Non-pigmented ciliary epithelial cell (primary cell): ENCODE results near the gene TNK1.

Experiments used
- DNase-seq: peaks from one replicate; pipeline ENCODE4 v3.0.0-alpha.2; 2010; ENCODE audit warnings: low read depth

Gene TNK1

DNA sequence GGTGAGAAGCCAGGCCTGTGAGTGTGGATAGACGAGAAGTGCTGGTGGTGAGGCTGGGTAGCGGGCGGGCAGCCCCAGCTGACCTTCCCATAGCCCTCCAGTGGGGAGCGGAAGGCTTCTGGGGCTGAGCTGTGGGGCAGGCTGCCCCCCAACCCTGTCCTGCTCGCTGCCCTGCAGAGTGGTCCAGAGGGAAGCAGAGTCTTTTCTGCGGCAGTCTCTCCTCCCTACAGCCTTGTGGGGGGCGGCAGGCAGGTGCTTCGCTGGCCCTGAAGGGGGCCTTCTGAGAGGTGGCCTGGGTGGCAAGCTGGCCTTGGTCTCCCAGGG, 30.5 kb downstream of the TNK1 start:
- no peak for DNase-seq

DNA sequence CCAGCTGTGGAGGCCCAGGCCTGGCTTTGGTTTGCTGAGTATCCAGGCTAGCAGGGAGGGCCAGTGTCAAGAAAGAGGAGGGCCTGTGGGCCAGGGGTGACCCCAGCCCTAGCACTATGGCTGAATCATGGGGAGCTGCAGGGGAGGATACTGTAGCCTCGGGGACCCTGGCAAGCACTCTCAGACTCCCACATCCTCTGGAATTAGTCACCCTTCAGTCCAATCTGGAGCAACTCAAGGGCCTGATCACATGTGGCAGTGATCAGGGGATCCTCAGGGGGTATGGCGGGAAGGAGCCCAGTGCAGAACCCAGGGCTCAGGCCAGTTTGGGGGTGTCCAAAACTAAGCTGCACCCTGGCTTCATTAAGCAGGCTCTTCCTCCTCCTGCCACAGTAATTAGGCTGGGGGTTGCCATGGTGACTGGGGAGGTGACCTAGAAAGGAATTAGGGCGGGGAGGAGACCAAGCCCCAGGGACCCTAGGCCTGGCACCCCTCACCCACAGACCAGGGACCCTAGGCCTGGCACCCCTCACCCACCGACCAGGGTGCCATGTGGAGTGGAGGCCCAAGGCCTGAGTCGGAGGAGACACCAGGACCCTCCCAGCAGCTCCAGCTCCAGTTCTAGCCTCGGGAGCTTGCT, 32.6 kb downstream of the TNK1 start:
- DNase-seq, result no peak

DNA sequence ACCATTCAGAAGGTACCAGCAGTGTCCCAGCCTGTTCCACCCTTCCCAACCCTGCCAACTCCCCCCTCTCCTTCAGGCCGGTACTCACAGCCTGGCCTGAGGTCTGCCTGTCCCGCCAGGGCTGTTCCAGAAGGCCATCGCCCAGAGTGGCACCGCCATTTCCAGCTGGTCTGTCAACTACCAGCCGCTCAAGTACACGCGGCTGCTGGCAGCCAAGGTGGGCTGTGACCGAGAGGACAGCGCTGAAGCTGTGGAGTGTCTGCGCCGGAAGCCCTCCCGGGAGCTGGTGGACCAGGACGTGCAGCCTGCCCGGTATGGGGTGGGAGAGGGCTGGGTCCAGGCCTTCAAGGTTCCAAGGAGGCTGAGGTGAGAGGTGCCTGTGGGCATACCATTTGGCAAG, 33.9 kb downstream of the TNK1 start:
- no peak for DNase-seq

DNA sequence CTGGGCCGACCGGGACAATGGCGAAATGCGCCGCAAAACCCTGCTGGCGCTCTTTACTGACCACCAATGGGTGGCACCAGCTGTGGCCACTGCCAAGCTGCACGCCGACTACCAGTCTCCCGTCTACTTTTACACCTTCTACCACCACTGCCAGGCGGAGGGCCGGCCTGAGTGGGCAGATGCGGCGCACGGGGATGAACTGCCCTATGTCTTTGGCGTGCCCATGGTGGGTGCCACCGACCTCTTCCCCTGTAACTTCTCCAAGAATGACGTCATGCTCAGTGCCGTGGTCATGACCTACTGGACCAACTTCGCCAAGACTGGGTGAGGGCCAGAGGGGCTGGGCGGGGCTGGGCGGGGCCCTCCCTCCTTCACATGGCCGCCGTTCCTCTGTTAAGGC, 34.9 kb downstream of the TNK1 start:
- DNase-seq, result no peak

GRCh38 chr17:7416323-7416722, 35.4 kb downstream of the TNK1 start:
- DNase-seq, result no peak

GRCh38 chr17:7417056-7417655, 36.3 kb downstream of the TNK1 start:
- DNase-seq, result no peak

DNA sequence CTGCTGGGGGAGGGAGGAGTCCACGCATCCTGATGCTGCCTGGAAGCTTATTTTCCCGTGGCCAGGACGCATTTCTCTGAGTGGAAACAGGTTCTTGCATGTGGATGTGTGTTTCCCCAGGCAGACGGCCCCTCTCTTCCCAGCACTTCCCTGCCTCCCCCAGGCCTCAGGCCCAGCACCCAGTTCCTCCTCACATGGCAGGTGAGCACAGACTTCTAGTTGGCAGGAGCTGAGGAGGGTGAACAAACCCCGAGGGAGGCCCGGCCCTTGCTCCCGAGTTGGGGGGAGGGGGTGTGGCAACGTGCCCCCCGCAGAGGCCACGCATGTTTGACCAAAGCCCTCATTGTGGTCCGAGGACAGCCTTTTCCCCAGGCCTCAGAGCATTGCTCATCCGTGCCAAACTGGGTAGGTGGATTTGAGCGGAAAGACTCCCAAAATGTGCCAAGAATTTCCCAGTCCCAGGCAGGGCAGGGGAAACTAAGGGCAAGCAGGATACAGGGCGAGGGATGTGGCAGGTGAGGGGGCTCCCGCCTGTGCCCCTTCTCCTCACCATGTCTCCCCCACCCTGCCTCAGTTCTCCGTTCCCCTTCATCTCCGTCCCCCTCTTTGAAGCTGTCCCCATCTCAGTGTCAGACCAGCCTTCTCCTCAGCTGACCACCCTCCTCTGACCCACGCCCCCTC, 37.7 kb downstream of the TNK1 start:
- no peak for DNase-seq

- no peak for DNase-seq
Measured at GRCh38 chr17:7419819-7420610, 39.1 kb downstream of the TNK1 start, which contains the start of gene SPEM1. Gene SPEM1 (plus strand): TSS chr17:7420324. CDS start chr17:7420385, 61 bp downstream.

- DNase-seq, result no peak
Measured at GRCh38 chr17:7421186-7421585, 40.3 kb downstream of the TNK1 start.

DNA sequence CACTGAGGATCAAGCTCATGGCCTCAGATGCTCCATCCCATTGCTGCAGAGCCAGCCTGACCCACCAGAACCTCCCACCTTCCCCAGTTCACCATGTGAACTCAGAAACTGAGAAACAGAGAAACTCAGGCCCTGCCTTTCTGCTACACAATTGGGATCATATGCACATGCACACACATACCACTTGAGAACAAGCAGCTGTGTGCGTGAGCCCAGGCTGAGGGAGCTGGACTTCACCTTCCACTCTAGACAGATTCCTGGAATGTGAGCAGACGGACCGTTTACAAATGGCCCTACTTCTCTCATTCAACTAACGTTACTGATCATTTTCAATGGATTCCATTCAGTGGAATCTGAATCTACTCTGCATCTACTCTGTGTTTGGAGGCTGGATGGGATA, 42.8 kb downstream of the TNK1 start:
- DNase-seq, result no peak

DNA sequence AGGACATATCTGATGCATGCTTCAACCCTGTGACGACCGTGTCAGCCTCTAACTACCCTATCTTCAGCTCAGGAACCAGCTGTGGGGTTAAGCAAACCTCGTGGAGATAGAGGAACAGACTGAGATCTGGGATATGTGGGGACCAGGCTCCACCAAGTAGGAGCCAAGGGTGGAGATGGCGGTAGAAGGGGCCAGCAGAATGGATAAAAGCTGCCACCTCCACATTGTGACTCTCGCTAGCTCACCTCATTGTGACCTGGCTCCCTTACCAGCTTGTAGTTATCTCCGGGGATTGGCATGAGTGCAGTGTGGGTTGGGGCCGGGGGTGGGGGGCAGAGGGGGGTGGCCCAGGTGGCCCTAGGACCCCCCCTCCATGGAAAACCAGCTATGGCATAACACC, 44.4 kb downstream of the TNK1 start, which contains the start of gene SPEM2:
Gene SPEM2 (plus strand): TSS at position 301 of the 400 bp plus-strand sequence. CDS start 73 bp downstream, at position 374.
- DNase-seq, result no peak

- DNase-seq, result no peak
Measured at GRCh38 chr17:7425756-7426155, 44.9 kb downstream of the TNK1 start.

DNA sequence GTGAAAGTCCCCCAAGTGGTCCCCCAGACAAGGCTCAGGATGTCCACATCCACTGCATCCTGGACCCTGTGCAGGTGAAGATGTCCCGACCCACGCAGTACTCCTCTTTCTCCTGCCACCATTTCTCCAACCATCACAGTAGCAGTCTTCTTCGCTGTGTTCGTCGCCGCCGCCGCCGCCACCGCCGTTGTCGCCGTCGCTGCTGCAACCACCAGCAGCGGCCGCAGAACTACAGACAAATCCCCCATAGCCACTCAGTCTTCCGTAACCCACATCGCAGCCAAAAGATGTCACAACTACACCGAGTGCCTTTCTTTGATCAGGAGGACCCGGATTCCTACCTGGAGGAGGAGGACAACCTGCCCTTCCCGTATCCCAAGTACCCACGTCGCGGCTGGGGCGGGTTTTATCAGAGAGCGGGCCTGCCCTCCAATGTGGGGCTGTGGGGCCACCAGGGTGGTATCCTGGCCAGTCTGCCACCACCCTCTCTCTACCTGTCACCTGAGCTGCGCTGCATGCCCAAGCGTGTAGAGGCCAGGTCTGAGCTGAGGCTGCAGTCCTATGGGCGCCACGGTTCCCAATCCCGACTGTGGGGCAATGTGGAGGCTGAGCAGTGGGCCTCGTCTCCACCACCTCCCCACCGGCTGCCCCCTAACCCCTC, 45.4 kb downstream of the TNK1 start:
- DNase-seq, result no peak

DNA sequence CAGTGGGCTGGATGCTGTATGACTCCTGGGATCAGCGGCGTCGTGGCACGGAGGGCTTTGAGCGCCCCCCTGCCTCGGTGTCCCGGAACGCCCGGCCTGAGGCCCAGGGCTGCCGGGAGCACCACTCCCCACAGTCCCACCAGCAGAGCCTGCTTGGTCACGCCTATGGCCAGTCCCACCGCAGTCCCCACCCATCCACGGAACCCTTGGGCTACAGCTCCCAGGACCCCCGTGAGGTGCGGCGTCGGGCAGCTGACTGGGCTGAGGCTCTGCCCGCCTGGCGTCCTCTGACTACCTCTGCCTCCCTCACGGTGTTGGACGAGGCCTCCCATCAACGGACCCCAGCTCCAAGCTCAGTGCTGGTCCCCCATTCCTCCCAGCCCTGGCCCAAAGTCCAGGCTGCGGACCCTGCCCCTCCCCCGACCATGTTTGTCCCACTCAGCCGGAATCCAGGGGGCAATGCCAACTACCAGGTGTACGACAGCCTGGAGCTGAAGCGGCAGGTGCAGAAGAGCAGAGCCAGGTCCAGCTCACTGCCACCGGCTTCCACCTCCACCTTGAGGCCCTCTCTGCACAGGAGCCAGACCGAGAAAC, 46.1 kb downstream of the TNK1 start:
- DNase-seq, result no peak

- no peak for DNase-seq
Measured at GRCh38 chr17:7427549-7427948, 46.7 kb downstream of the TNK1 start.

DNA sequence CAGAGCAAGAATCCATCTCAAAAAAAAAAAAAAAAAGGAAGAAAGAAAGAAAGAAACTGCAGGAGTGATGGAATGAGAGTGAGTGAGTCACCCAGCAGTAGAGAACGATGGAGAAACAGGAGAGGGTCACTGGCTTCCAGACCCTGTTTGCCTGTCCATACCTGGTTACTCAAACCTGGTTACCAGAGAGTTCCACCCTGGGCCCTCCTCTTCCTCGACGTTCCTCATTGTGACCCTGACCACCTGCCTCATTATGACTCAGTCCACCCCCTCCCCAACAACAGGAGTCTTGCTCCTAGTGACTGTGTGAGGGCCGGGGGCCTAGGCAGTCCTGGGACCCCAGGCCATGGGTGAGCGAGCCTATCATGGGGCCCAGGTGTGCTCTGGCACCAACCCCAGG, 47.7 kb downstream of the TNK1 start, which contains the start of gene SPEM3:
Gene SPEM3 (plus strand): TSS at position 301 of the 400 bp plus-strand sequence. CDS start 46 bp downstream, at position 347.
- DNase-seq, result no peak

- DNase-seq, result no peak
Measured at GRCh38 chr17:7429722-7430121, 48.8 kb downstream of the TNK1 start.

DNA sequence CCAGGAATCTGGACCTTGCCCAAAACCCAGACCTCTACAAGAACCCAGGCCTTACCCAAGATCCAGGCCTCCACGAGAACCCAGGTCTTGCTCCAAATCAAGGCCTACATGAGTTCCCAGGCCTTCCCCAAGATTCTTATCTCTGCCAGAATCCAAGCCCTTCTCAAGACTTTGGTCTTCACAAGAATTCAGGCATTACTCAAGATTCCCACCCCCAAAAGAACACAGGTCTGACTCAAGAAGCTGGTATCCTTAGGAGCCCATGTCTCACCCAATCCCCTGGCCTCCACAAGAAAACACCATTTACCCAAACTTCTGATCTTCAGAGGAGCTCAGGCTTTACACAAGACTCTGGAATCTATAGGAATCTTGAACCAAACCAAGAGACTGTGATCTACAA, 50.3 kb downstream of the TNK1 start:
- DNase-seq, result no peak

DNA sequence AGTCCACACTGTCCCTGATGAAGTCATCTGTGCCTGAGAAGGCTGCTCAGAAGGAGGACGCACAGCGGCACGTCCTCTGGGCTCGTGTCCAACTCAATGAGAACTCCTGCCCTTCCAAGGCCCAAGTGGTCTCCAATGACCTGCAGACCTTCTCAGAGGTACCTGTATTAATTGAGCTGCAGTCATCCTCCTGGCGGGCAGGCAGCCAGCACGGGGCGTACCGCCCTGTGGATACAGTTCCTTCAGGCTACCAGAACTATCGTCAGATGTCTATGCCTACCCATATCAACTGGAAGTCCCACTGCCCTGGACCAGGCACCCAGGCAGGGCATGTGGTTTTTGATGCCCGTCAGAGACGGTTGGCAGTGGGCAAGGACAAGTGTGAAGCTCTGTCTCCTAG, 51.4 kb downstream of the TNK1 start:
- DNase-seq, result no peak

GRCh38 chr17:7435676-7436555, 55.0 kb downstream of the TNK1 start:
- DNase-seq, result no peak
